ENCODE measurements around the gene IL1B. TPM values are rescaled to one million over a fixed set of nuclear protein-coding genes. Genes with fewer than 3 reads are reported as not detected.

The IL1B gene
- total and polyA plus RNA-seq, 7 experiments from 2014 or later = 0.17 to 615 (median 1.1) TPM; not detected in 2

Other genes with a start within 250 kb of the IL1B start
- gene SLC20A1, start 190.8 kb downstream of the IL1B start, total RNA-seq = 100 to 1,000 TPM in 3 of 5 experiments, 10 to 100 TPM in 2; 94.4 to 164 (median 120) TPM
- 10 to 100 TPM; 32.8 to 39.3 TPM for gene SLC20A1, start 190.8 kb downstream of the IL1B start, polyA plus RNA-seq
- gene NT5DC4, start 115.8 kb downstream of the IL1B start, total RNA-seq = under 1 TPM in 1 of 5 experiments, not detected in 4; 0.56 TPM
- gene NT5DC4, start 115.8 kb downstream of the IL1B start, polyA plus RNA-seq = not detected
- gene CKAP2L, start 72.2 kb downstream of the IL1B start, total RNA-seq = 10 to 100 TPM in 1 of 5 experiments, 1 to 10 TPM in 1, under 1 TPM in 1, not detected in 2; 0.69 to 36.2 (median 2.4) TPM
- gene CKAP2L, start 72.2 kb downstream of the IL1B start, polyA plus RNA-seq = not detected
- gene IL1A, start 52.3 kb downstream of the IL1B start, total RNA-seq = 1 to 10 TPM in 2 of 5 experiments, under 1 TPM in 2, not detected in 1; 0.22 to 4.3 (median 1.0) TPM
- not detected for gene IL1A, start 52.3 kb downstream of the IL1B start, polyA plus RNA-seq
- gene IL37, start 74.4 kb upstream of the IL1B start, total RNA-seq = not detected
- gene IL37, start 74.4 kb upstream of the IL1B start, polyA plus RNA-seq = not detected
- not detected for gene IL36G, start 141.2 kb upstream of the IL1B start, total RNA-seq
- gene IL36G, start 141.2 kb upstream of the IL1B start, polyA plus RNA-seq = not detected
- gene IL36A, start 168.7 kb upstream of the IL1B start, total RNA-seq = 1 to 10 TPM in 3 of 5 experiments, under 1 TPM in 2; 0.44 to 1.8 (median 1.5) TPM
- gene IL36A, start 168.7 kb upstream of the IL1B start, polyA plus RNA-seq = 1 to 10 TPM in 1 of 2 donors, not detected in 1; 1.5 TPM
- gene IL36B, start 216.1 kb upstream of the IL1B start, total RNA-seq = not detected
- gene IL36B, start 216.1 kb upstream of the IL1B start, polyA plus RNA-seq = not detected
- under 1 TPM in 1 of 5 experiments, not detected in 4; 0.07 TPM for gene IL36RN, start 222.4 kb upstream of the IL1B start, total RNA-seq
- not detected for gene IL36RN, start 222.4 kb upstream of the IL1B start, polyA plus RNA-seq
- gene IL1F10, start 231.2 kb upstream of the IL1B start, total RNA-seq = not detected
- gene IL1F10, start 231.2 kb upstream of the IL1B start, polyA plus RNA-seq = not detected